BLaER1 treated with 17β-estradiol and CSF1 and Interleukin-3, amounts not matched to agents 10 nM and 100 nM (cell line): ENCODE results near the gene COPG2.

Experiments
- H3K27ac ChIP-seq, 11 experiments: shearing (Covaris generic); formaldehyde crosslinking; 2 replicates each; pipeline ENCODE4 v1.8.1; 2022
- H3K27me3 ChIP-seq, 11 experiments: shearing (Covaris generic); formaldehyde crosslinking; 2 replicates each; pipeline ENCODE4 v1.8.1; 2022
- H3K36me3 ChIP-seq, 11 experiments: shearing (Covaris generic); formaldehyde crosslinking; 2 replicates each; pipeline ENCODE4 v1.8.1; 2022
- H3K4me1 ChIP-seq, 10 experiments: shearing (Covaris generic); formaldehyde crosslinking; 2 replicates each; pipeline ENCODE4 v1.8.1; 2022
- H3K4me2 ChIP-seq, 11 experiments: shearing (Covaris generic); formaldehyde crosslinking; 2 replicates each; pipeline ENCODE4 v1.8.1; 2022
- H3K4me3 ChIP-seq, 10 experiments: shearing (Covaris generic); formaldehyde crosslinking; 2 replicates each; pipeline ENCODE4 v1.8.1; 2022
- H3K9ac ChIP-seq, 11 experiments: shearing (Covaris generic); formaldehyde crosslinking; 2 replicates each; pipeline ENCODE4 v1.8.1; 2022
- H3K9me3 ChIP-seq, 11 experiments: shearing (Covaris generic); formaldehyde crosslinking; replicated peaks in 1 of 11; 2 replicates each; pipeline ENCODE4 v1.8.1; 2022
- H4K20me1 ChIP-seq, 11 experiments: shearing (Covaris generic); formaldehyde crosslinking; 2 replicates each; pipeline ENCODE4 v1.8.1; 2022
- Cebpa-rat ChIP-seq, 11 experiments: shearing (Covaris generic); IDR thresholded peaks; 2 replicates each; pipeline ENCODE4 v1.8.1; 2022

COPG2 gene

DNA sequence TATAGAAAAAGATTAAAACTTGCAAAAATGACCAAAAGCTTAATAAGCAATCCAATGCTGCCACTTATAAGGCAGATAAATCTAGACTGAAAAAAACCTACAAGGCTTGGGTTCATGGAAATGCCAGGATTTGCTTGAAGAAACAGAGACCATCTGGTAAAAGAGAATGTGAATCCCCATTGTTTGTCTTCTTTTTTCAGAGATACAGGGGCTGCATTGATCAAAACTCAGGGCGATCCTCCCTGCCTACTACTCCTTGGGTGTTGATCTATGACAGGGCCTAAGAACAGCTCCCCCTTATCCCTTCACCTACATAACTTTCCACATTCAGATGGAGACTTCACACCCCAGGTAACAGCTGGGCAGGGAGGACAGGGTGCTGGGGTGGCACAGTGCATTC is 21.1 kb upstream of the COPG2 start:
- no peaks in the 10 kb centered on the region for H3K36me3 ChIP-seq
- H3K4me3 ChIP-seq = no peak overlapping the region
- H3K27me3 ChIP-seq = no peaks in the 10 kb centered on the region
- H3K9ac ChIP-seq = no peak overlapping the region
- H4K20me1 ChIP-seq = no peaks in the 10 kb centered on the region
- H3K27ac ChIP-seq = no peak overlapping the region
- no peak for TF ChIP-seq Cebpa-rat (IDR thresholded peaks at IDR 0.05)
- H3K4me2 ChIP-seq = no peak overlapping the region
- H3K9me3 ChIP-seq = peaks cover 0 to 20% (median 5%) of the 10 kb centered on the region in 11 experiments; a peak in 6 of 22 replicates
- H3K4me1 ChIP-seq = no peaks in the 10 kb centered on the region

DNA sequence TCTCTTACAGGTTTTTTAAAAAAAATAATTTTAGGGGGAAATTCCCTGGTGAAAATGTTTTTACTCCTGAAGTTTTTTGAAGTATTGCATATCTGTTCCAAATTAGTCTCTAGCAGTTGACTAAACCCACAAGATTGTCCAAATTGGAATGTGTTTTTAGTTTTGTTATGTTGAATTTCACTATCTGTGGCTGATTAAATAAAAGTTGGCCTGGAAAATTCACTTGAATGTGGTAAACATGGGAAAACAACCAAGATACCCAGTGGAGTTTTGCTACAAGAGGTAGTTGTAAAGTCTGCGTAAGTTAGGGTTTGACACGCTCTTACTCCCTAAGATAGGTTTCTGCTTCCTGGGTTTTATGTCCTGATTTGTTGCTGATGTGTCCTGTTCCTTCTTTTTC is 14.5 kb upstream of the COPG2 start:
- no peak overlapping the region for H3K27ac ChIP-seq
- no peaks in the 10 kb centered on the region for H3K9me3 ChIP-seq
- H3K27me3 ChIP-seq = no peaks in the 10 kb centered on the region
- no peaks in the 10 kb centered on the region for H3K36me3 ChIP-seq
- H3K4me1 ChIP-seq = no peaks in the 10 kb centered on the region
- H3K9ac ChIP-seq = no peak overlapping the region
- no peak for TF ChIP-seq Cebpa-rat (IDR thresholded peaks at IDR 0.05)
- no peak overlapping the region for H3K4me2 ChIP-seq
- H3K4me3 ChIP-seq = no peak overlapping the region
- no peaks in the 10 kb centered on the region for H4K20me1 ChIP-seq

DNA sequence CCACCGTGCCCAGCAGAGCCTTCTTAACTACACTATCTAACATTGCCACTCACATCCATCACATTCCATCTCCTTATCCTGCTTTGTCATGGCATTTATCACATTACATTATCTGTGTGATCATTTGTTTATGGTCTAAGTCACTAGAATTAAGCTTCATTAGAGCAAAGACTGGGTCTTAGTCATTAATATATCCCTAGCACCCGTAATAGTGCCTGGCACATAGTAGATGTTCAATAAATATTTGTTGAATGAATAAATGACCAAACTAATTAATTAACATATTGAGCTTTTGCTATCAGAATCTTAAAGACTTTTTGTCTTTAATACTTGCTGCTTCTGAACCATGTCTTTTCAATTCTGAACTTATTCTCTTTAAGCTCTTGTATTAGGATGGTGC is 5.9 kb upstream of the COPG2 start:
- H4K20me1 ChIP-seq = no peaks in the 10 kb centered on the region
- H3K4me3 ChIP-seq = no peak overlapping the region
- H3K36me3 ChIP-seq = no peaks in the 10 kb centered on the region
- no peaks in the 10 kb centered on the region for H3K27me3 ChIP-seq
- no peak for TF ChIP-seq Cebpa-rat (IDR thresholded peaks at IDR 0.05)
- H3K27ac ChIP-seq = no peak overlapping the region
- no peaks in the 10 kb centered on the region for H3K9me3 ChIP-seq
- H3K4me1 ChIP-seq = peaks cover 5 to 16% (median 8%) of the 10 kb centered on the region in 10 experiments; a peak in 18 of 20 replicates
- H3K4me2 ChIP-seq = no peak overlapping the region
- H3K9ac ChIP-seq = no peak overlapping the region

DNA sequence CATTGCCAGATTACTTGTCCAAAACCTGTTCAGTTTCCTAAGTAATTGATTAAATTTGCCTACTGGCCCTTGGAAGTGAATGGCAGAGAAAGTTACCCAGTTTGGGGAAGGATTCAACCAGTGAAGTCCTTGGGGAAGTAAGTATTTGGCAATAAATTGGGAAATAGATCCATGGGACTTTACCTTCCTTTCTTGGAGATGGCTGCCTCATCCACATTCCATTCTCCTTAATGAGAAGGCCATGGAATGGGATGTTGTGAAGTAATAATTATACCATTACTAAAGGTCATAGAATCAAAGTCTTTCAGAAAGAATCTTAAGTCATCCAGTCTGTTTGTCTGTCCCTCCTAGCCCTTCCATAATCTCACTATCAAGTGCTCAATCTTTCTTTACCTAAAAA is 4.5 kb upstream of the COPG2 start:
- no peaks in the 10 kb centered on the region for H4K20me1 ChIP-seq
- H3K27me3 ChIP-seq = no peaks in the 10 kb centered on the region
- H3K4me1 ChIP-seq = peaks cover 11 to 21% (median 14%) of the 10 kb centered on the region in 10 experiments; a peak in 19 of 20 replicates
- no peak overlapping the region for H3K9ac ChIP-seq
- H3K9me3 ChIP-seq = no peaks in the 10 kb centered on the region
- TF ChIP-seq Cebpa-rat (IDR thresholded peaks at IDR 0.05) = no peak
- no peak overlapping the region for H3K4me3 ChIP-seq
- H3K27ac ChIP-seq = no peak overlapping the region
- H3K36me3 ChIP-seq = no peaks in the 10 kb centered on the region
- H3K4me2 ChIP-seq = peak overlapping the region in 2 of 11 experiments; percentile 21 to 23; a peak in 4 of 22 replicates

DNA sequence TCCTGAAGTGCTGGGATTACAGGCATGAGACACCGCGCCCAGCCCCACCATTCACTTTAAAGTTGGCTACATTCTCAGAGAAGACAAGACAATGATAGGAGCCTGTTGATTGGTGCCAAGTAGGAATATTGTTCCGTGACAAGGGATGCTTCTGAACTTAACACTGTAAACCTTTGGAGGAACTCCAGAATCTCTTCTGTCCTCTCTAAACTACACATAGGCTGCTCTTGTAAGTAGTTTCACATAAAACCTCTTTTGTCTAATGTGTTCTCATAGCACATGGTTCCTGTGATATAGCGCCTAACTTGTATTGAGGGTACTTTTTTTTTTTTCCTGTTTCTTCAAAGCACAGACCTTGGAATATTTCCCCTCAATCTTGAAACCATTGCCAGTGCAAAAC is 3.6 kb upstream of the COPG2 start:
- Histone ChIP-seq H3K9me3 (no peaks in the 10 kb centered on the region), H3K4me1 (peaks cover 14 to 29% (median 19%) of the 10 kb centered on the region in 10 experiments), H3K4me3 (no peak overlapping the region), H4K20me1 (no peaks in the 10 kb centered on the region), H3K4me2 (no peak overlapping the region), H3K27me3 (no peaks in the 10 kb centered on the region), H3K27ac (no peak overlapping the region), H3K36me3 (no peaks in the 10 kb centered on the region), H3K9ac (no peak overlapping the region)
- TF ChIP-seq Cebpa-rat (IDR thresholded peaks at IDR 0.05) = no peak

DNA sequence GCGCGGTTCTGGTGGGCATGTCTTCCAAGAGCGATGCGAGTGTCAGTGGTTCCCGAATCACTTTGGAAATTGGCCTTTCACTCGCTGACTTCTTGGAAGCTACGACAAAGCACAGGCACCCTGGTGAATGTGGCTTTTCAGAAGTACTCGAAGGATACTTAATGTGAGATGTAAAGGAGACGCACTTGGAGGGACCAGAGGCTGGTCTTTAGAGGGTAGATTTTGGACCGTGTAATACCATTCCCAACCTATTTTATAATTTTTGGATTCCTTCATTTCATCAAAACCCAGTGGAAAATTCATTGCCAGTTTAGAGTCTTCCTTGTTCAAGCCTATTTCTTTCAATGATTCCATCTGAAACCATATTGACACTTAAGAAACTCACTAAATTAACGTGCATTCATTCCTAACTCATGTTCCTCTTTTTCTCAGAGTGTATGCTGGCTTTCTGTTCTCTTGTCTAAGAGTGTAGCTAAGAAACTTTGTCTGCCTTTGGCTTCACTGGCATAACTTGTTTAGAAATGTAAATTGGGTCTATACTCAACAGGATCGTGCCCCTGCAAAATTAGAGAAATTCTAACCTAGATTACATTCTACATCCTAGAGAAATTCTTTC is 645 bp upstream of the COPG2 start:
- Histone ChIP-seq H3K36me3 (peaks cover 0 to 13% (median 0%) of the 10 kb centered on the region in 11 experiments; a peak in 4 of 22 replicates), H3K9me3 (no peaks in the 10 kb centered on the region), H3K4me1 (peaks cover 14 to 29% (median 19%) of the 10 kb centered on the region in 10 experiments), H3K9ac (peak overlapping the region; percentile 84 to 90 (median 86)), H3K4me3 (peak overlapping the region; percentile 72 to 86 (median 80)), H4K20me1 (no peaks in the 10 kb centered on the region), H3K27ac (peak overlapping the region; percentile 17 to 90 (median 83); a peak in 21 of 22 replicates), H3K27me3 (no peaks in the 10 kb centered on the region), H3K4me2 (peak overlapping the region; percentile 71 to 97 (median 84))
- no peak for TF ChIP-seq Cebpa-rat (IDR thresholded peaks at IDR 0.05)

DNA sequence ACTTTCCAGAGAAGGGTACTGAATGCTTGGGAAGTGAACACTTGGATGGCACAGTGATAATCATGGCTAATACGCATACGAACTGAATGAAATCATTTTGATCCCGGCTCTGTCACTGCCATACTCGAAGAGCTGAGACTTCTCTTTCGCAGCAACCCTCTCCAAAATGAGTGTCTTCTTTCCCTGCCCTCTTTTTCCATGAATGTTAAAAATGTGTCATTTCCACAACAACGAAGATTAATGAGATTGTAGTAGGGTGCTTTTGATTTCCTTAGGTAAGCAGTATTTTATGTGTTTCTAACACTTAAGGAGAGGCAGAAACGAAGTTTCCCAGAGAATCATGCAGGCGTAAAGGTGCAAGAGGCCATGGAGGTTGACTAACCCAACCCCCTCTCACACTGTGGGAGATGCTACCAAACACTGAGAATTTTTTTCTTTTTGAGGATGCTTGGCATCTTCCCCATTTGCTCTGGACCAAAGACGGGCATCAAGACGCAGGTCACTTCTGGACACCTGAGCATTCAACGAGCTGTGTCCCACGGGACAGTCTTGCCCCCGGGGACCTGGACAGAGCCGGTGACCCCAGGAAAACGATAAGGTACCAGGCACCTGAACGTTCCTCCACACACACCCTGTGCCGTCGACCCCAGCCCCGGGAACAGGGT is 823 bp downstream of the COPG2 start:
- Histone ChIP-seq H3K9me3 (no peaks in the 10 kb centered on the region), H3K4me3 (peak overlapping the region; percentile 72 to 86 (median 80)), H3K4me2 (peak overlapping the region; percentile 68 to 96 (median 87)), H3K9ac (peak overlapping the region; percentile 84 to 90 (median 86)), H3K27me3 (no peaks in the 10 kb centered on the region), H4K20me1 (no peaks in the 10 kb centered on the region), H3K4me1 (peaks cover 12 to 25% (median 19%) of the 10 kb centered on the region in 10 experiments), H3K36me3 (peaks cover 0 to 20% (median 1%) of the 10 kb centered on the region in 11 experiments; a peak in 6 of 22 replicates), H3K27ac (peak overlapping the region; percentile 66 to 90 (median 83))
- TF ChIP-seq Cebpa-rat (IDR thresholded peaks at IDR 0.05) = no peak

DNA sequence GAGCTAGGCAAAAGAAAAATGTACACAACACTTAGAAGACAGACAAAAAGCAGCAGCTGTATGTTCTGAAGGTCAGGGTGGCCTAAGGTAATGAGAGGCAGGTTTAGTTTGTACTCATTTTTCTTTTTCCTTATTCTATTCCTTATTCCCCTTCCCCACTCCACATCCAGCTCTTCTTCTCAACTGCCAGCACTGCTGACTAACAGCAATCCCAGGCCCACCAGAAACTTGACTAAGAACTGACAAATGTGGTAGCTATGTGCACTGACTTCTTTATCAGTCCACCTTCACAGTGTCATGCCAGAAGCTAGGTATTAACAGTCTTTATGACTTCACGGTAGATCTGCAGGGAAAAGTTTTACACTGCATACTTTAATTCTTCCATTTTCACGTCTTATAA is 6.1 kb downstream of the COPG2 start:
- Histone ChIP-seq H3K4me3 (no peak overlapping the region), H3K9ac (no peak overlapping the region), H3K9me3 (no peaks in the 10 kb centered on the region), H3K27ac (no peak overlapping the region), H3K27me3 (no peaks in the 10 kb centered on the region), H3K36me3 (peaks cover 23 to 70% (median 31%) of the 10 kb centered on the region in 11 experiments; a peak in 21 of 22 replicates), H3K4me2 (no peak overlapping the region), H4K20me1 (no peaks in the 10 kb centered on the region), H3K4me1 (peaks cover 0 to 3% (median 2%) of the 10 kb centered on the region in 10 experiments; a peak in 9 of 20 replicates)
- TF ChIP-seq Cebpa-rat (IDR thresholded peaks at IDR 0.05) = no peak

DNA sequence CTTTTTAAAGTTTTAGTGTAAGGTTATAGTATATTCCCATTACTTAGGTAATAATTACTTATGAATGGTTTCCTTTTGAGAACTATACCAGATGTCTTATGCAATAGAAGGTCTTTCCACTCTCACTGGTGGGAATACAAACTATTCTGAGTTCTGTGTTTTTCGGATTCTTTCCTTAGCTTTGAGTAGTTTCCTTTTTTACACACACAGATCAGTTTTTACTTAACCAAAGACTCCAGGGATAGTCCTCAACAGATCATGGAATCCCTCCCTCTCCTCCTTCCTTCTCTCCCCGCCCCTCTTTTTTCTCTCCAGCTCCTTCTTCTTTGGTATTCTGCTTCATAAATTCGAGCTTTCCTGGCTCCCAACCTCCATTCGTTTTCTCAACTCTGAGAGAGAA is 13.3 kb downstream of the COPG2 start:
- Histone ChIP-seq H3K4me2 (no peak overlapping the region), H3K27me3 (no peaks in the 10 kb centered on the region), H3K36me3 (peaks cover 10 to 45% (median 21%) of the 10 kb centered on the region in 11 experiments; a peak in 20 of 22 replicates), H4K20me1 (no peaks in the 10 kb centered on the region), H3K9ac (no peak overlapping the region), H3K27ac (no peak overlapping the region), H3K4me1 (peaks cover 0 to 13% (median 8%) of the 10 kb centered on the region in 10 experiments; a peak in 16 of 20 replicates), H3K9me3 (0 out of 22 replicates have a peak, but pooled peaks cover 0 to 6% (median 0%) of the 10 kb centered on the region in 11 experiments), H3K4me3 (no peak overlapping the region)
- TF ChIP-seq Cebpa-rat (IDR thresholded peaks at IDR 0.05) = no peak
